GM21737 (cell line): Measurements from ENCODE around the gene SIN3A.
A peak's percentile ranks its signal among the peaks of the same experiment; 100 is the strongest.
"Not testable (repeated sequence)": the region's sequence is repeated elsewhere in the genome, so short reads cannot be mapped to it uniquely, and the experiment has no call there.

ENCODE experiments used
- ATAC-seq: cut with Tn5 transposase; IDR thresholded peaks from one replicate; pipeline ENCODE4 v1.9.1; 2021; ENCODE audit warnings: mild to moderate bottlenecking, moderate library complexity; ENCODE audit not compliant: unreplicated experiment

SIN3A gene

DNA sequence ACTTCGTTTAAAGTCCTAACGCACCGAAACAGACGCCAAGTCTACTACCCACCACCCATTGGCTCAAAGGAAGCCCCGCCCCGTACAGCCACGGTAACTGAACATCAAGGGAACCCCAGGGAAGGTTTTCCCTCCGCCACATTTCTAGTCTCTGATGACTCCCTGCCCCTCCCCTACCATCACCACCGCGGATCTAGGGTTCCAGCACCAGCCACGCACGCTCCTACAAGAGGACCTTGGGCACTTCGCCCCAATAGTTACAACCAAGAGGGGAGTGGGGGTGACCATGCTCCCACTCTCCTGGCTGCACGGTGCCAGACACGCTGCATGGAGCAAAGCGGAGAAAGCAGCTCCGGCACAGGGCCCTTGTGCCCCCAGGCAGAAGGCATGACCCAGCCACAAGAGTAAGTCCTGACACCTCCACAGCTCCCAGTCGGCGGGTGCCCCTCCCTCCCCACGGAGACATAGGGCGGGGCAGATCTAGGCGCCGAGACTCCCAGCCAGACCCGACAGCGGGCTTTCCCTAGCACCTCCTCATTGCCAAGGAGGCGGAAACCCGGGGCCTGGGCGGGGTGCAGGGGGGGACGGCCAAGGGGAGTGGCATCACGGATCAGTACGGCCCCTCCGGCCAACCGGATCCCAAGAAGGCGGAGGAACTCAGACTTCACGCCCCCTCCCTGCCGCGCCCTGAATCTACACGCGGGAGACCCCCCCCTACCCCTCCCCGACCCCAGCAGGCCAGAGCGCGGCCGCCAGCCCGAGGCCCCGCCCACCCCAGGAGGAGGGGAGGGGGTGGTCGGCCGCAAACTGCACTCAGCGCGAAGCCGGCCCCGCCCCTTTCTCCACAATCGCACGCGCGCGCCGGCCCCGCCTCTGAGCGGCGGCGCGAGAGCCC, 936 bp downstream of the SIN3A start:
- peak; percentile 22 for ATAC-seq

DNA sequence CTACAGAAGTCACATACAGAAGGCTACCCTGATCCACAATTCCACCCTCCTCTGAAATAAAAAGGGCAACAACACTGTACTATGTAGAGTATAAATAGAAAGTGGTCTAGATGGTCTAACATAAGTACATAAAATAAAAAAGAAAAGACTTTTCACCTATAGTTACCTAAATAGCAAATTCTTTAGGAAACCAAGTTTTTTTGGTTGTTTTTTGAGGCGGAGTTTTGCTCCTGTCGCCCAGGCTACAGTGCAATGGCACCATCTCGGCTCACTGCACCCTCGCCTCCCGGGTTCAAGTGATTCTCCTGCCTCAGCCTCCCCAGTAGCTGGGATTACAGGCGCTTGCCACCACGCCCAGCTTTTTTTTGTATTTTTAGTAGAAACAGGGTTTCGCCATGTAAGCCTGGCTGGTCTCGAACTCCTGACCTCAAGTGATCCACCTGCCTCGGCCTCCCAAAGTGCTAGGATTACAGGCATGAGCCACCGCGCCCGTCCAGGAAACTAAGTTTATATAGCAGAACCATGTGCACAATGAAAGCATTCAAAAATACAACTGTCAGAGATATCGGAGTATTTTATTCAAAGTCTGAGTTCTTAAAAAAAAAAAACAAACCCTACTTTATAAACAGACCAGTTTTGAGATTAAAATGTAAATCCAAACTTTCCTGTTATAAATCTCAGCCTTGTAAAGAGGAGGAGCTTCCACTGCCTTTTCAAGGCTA, 1.7 kb downstream of the SIN3A start:
- ATAC-seq: no peak

DNA sequence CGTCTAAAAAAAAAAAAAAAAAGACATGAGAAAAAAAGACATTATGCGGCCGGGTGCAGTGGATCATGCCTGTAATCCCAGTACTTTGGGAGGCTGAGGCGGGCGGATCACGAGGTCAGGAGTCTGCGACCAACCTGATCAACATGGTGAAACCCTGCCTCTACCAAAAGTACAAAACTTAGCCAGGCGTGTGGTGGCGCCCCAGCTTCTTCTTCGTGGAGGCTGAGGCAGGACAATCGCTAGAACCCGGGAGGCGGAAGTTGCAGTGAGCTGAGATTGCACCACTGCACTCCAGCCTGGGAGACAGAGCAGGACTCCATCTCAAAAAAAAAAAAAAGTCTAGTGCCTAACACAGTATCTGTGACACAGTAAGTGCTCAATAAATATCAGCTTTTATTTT, 3.3 kb downstream of the SIN3A start:
- not testable (repeated sequence) for ATAC-seq

DNA sequence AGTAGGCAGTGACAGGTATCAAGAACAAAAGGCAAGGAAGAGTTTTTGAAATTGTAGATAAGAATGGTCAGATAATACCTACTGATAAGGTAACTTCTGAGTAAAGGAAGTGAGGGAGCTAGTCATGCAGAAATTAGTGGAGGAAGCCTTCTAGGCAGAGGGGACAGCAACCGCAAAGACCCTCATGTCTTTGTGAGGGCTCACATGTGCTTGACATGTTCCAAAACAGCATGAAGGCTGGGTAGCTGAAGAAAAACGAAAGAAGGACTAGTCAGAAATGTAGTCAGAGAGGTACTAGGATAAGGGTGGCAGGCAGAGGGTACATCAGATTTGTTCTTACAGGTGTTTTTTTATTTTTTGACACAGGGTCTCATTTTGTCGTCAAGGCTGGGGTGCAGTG, 5.3 kb downstream of the SIN3A start:
- no peak for ATAC-seq

DNA sequence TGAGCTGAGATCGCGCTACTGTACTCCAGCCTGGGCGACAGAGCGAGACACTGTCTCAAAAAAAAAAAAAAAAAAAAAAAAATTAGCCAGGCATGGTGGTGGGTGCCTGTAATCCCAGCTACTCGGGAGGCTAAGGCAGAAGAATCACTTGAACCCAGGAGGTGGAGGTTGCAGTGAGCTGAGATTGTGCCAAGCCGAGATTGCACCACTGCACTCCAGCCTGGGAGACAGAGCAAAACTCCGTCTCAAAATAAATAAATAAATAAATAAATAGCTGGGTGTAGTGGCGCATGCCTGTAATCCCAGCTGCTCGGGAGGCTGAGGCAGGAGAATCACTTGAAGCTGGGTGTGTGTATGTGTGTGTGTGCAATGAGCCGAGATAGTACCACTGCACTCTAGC, 6.2 kb downstream of the SIN3A start:
- not testable (repeated sequence) for ATAC-seq

DNA sequence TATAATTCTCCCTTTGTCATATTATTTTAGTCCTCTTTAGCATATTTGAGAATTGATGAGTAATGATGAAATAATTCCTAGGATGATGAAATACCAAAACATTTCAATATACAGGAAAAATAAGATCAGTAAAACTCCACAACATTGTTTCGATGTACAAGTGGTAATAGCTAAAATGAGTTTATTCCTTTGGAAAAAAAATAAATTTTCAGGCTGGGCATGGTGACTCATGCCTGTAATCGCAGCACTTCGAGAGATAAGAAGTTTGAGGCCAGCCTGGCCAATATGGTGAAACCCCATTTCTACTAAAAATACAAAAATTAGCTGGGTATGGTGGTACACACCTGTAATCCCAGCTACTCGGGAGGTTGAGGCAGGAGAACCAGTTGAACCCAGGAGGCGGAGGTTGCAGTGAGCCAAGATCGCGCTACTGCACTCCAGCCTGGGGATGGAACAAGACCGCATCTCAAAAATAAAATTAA, 7.5 kb downstream of the SIN3A start:
- not testable (repeated sequence) for ATAC-seq

DNA sequence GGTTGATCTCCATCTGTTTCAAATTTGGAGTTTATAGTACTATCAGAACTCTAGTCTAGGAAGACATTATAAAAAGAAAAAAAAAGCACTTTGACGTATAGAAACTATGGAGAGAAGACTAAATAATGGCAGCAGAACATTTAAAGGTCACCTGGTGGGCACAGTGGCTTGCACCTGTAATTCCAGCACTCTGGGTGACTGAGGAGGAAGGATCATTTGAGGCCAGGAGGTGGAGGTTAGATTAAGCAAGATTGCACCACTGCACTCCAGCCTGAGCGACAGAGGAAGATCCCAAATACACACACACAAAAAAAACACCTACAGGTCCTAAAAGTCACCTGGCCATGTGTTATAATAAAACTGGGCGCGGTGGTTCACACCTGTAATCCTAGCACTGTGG, 13.8 kb downstream of the SIN3A start:
- no peak for ATAC-seq

DNA sequence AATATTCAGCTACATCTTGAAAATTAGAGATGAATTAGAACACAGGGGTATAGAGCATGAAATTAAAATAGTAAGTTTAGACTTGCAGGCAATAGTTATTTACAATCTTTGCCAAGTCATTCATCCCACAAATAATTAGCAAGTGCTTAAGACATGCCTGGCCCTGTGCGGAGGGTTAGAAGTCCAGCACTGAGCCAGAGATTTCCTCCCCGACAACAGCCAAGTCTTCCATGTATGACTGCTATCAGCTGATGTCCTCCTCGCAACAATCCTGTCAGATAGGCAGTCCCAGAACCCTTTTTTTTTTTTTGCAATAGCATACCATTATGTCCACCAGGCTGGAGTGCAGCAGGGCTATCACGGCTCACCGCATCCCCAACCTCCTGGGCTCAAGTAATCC, 14.6 kb downstream of the SIN3A start:
- no peak for ATAC-seq

DNA sequence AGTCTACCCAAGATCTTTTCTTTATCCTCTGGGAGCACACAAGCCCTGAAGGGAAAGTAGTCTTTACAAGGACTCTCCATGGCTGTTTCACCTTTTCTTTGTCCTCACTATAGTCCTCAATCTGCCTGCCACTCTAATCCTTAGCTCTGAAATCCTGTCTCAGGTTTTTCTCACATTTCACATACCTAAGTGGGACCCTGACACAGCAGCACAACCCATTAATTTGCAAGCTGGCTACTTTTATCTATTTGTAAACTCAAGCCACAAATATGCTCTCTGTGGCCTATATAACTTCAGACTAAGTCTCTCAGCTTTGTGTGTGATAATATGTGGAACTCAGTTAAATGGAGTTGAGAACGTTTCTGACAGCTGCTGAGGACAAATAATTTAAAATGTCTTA, 19.8 kb downstream of the SIN3A start:
- ATAC-seq: no peak

DNA sequence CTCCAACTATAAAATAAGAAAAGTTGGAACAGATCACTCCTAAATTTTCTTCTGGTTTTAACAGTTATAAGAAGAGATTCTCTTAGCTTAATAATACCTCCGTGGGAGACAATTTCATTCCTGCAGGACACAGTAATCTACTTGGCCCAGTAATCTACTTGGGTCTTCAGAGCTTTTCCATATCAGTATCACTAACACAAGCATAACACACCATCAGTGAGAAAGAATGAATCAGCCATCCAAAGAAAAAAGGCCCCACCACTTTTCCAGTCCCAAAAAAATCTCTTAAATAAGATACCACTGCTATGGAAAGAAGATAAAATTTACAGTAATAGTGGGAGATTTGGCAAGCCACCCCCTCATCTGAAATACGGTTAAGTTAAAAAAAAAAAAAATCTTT, 20.2 kb downstream of the SIN3A start:
- ATAC-seq: no peak

DNA sequence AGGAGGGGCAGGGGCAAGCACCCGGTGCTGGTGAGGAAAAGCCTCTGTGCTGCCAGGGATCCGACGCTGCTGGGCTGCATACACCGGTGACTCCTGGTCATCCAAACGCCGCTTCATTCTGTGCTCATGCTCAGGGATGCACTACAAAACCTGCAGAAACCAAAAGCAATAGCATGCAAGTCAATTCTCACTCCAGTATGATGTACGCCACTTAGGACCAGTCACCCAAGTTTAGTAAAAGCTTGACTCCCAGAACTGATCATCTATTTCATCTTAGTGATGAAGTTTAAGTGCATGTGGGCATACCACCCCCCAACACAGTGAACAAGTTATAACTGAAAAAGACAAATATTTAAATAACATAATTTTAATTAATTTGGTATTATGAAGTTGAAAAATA, 21.2 kb downstream of the SIN3A start:
- ATAC-seq: no peak

DNA sequence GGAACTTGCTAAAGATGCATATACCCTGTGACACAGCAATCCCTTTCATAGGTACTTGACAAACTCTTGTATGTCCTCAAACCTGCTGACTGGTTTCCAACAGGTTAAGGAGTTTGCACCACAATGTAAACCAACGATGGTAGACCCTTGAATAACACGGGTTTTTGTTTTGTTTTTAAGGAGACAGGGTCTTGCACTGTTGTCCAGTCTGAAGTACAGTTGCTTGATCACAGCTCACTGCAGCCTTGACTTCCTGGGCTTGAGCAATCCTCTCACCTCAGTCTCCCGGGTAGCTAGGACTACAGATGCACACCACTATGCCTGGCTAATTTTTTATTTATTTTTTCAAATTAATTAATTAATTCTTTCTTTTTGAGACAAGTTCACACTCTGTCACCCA, 23.3 kb downstream of the SIN3A start:
- ATAC-seq: no peak

DNA sequence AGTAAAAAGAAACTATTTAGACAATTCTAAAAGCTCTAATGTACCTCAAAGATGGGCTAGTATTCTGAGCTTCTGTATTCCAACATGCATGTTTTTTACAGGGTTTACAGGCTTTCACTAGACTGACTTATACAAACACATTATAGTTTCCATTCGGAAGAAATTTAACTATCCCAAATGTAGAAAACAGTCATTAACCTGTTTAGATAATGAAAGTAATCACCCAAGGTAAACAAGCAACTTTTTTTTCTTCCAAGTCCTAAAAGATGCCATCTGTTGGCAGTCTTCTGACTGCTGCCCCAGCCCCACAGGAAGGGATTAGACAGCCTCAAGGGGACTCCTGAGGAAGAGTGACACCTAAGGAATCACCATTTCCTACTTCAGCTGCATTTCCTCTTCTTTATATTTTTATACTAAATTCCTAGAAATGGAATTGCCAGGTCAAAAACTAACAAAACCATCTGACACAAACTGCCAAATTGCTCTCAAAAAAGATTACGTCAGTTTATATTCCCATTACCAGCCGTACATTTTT, 25.5 kb downstream of the SIN3A start:
- ATAC-seq: no peak

DNA sequence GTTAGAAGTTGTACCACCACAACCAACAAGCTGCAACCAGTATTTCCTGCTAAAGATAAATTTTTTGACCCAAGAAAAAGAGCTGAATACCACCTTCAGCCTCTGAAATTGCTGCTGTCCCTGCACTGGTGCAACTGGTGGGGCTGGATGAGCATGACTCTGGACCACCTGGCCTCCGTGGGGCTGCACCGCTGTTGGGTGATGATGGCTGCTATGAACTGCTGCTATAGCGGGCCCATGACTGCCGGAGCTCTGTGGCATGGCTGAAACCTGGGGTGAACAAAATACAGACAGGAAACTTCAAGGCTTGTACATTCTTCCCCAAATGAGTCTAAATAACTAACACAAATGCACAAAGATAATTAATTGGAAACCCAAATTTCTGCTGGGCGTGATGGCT, 28.9 kb downstream of the SIN3A start:
- ATAC-seq: no peak

DNA sequence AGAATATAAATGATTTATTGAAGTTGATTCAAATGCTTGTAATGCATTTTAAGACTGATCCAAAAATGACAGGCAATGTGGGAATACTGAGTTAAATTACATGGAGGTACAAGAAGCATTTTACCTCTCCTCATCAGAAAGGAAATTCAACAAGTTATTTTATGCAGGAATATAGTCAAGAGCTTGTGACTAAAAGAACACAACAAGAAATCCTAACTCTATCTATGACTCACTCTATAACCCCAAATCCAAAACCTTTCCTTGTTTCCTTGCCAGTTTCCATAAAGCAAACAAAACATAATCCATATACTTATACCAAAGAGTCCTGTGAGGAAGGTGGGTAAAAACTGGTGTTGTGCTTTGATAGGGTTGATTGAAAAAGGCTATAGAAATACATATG, 30.8 kb downstream of the SIN3A start:
- ATAC-seq: no peak

DNA sequence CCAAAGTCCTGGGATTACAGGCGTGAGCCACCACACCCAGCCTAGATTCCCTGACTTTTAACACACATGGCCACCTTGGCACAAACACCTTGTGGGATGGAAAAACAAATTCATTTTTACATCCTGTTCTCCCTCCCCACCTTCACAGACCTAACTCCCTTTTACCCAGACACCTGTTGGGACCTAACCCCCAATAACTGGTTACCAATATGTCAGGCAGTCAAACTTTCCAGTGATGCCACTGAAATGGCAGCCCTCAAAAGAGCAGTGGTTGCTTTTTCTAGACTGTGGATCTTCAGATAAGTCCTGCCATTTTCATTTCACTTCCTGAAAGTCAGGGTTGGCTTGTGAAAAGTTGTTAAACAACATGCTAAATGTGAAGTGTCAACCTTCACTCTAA, 34.9 kb downstream of the SIN3A start:
- no peak for ATAC-seq

DNA sequence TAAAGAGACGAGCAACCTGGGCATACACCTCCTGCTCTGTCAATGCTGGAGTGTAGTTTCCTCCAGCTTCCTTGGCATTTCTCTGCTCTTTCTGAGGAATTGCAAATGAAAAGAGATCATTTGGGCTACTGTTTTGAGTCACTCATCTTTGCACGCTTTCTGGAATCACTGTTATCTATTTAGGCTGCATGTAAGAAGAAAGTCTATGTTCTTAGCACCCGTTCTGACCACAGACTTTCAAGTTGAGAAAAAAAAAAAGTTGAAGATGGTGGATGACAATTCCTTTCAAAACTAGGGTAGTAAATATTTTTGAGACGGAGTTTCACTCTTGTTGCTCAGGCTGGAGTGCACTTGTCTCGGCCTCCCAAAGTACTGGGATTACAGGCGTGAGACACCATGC, 41.3 kb downstream of the SIN3A start:
- ATAC-seq: no peak

DNA sequence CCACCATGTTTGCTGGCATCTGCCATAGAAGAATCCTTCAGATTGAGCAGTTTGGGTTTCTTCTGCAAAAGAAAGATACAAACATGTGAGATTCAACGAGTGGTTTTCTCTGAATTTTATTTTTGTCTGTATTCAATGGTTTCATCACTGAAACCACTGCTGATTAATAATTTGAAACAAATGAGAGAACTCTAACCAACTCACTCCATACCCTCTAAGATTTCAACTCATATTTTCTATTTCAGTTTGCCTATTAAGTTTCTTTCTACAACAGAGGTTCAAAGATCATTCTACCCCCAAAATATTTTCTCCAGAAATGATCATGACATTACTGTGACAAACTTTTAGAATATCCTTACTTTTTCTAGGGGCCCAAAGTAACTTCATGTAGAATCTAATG, 44.4 kb downstream of the SIN3A start:
- ATAC-seq: no peak

DNA sequence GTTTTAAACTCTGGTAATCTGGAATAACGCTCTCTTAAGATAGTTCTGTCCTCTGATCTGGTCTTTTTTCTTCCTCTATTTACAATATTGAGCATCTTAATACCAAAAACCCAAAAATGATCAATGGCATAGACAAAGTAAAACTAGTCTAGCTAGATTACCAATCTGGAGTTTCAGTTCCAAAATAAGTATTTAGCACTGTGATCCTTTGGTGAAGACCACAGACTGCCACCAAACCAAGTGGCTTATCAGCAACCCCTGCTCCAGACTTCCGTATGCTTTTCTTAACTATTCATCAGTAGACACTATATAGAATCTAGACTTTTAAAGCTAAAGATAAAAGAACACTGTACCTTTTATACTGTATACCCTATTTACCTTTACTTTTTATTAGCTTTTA, 47.6 kb downstream of the SIN3A start:
- no peak for ATAC-seq

DNA sequence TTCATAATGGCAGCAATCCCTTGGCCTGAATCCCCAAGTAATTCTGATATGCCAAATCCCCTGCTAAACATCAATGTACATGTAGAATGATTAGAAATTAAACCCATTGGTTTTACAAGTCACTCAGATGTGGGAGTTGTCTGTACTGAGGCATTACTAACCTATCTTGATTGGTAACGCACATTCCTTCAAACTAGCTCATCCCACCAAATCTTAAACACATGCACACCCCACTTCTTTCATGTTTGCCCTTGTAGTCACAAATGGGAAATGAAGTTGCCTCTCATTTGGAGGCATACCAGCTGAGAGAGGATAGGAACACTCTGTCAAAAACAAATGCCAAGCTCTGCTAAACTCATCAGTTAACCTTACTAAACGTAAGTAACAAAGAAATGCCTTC, 54.0 kb downstream of the SIN3A start:
- ATAC-seq: no peak

DNA sequence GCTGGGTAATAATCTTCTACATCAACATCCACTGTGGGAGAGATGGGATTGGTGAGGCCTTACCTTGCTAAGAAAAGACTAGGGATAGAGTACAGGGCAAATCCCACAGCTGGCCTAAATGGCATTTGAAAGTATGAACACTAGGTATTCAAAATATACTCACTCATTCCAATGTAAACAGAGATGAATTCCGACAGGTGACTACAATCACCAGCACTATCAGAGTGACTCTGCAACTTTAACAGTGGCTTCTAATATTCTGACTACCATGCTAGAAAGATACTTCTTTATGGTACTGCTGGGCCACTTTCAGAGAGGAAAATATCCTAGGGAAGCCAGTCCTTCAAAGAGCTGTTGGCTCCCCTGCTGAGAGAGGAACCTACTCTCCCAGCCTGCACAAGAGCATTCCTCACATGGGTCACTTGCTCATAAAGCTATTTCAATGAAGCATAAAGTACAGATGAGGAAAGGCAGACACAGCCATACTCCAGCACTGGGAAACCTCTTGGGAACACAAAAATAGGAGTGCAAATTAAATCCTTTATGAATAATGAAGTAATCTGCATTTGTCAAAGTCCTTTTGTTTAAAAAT, 61.6 kb downstream of the SIN3A start:
- no peak for ATAC-seq

DNA sequence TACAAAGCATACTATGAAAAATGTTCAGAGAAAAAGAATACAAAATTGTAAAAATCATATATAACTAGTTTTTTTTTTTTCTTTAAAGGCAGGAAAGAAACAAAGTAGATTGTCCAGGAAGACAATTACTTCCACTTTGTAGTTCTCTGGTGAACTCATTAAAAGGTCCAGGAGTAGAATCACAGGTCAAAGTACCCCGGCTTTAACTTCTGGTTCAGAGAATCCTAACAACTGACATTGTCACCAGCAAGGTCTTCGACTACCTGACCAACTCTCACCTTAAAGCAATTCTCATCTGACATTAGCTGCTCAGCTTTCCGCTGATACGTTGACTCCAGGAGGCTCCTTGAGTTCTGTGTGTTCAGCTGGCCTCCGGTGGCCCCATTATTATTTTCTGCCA, 67.5 kb downstream of the SIN3A start:
- not testable (repeated sequence) for ATAC-seq
